ENCODE measurements around the gene KRT76.

DNA sequence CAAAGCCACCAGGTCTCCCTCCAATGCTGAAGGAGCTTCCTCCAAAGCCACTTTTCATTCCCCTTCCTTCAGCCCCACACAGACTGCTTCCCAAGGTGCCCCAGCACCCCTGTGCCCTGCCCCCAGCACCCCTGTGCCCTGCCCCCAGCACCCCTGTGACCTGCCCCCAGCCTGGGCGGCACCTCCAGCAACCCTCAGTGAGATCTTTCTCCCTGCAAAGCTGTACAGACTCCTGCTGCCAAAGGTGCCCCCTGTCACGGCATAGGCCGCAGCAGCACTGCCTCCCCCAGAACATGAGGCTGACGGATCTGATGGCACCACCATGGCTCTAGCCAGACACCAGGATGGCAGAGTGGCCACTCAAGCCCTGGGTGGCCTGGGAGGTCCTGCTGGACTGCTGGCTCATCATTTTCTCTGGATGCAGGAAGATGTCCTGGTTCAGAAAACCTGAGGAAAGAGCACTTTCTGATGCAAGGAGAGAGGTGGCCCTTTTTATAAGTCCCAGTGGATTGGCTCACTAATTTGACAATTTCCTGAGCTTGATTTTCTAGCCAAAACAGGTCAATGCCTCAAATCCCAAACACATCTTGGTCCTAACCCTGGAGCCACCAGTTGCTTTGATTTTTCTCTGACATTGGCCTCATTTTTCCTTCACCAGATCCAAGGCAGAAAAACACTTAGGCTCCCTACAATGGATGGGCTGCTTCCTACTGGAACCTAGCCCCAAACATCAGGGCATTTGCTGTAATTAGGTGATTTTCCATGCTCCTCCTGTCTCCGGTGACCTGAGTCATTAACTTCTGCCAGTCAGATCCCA is 41.1 kb downstream of the KRT76 start:
- TF ChIP-seq, protein P1, sequence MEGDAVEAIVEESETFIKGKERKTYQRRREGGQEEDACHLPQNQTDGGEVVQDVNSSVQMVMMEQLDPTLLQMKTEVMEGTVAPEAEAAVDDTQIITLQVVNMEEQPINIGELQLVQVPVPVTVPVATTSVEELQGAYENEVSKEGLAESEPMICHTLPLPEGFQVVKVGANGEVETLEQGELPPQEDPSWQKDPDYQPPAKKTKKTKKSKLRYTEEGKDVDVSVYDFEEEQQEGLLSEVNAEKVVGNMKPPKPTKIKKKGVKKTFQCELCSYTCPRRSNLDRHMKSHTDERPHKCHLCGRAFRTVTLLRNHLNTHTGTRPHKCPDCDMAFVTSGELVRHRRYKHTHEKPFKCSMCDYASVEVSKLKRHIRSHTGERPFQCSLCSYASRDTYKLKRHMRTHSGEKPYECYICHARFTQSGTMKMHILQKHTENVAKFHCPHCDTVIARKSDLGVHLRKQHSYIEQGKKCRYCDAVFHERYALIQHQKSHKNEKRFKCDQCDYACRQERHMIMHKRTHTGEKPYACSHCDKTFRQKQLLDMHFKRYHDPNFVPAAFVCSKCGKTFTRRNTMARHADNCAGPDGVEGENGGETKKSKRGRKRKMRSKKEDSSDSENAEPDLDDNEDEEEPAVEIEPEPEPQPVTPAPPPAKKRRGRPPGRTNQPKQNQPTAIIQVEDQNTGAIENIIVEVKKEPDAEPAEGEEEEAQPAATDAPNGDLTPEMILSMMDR (IDR thresholded peaks at IDR 0.05), result no peak
- TF ChIP-seq POLR2A (IDR thresholded peaks at IDR 0.05; ENCODE audit: low read depth), result no peak

Data from esophagus muscularis mucosa (tissue), 3 donors.